ENCODE measurements around the gene SULT4A1.

SULT4A1 gene

GRCh38 chr22:43821606-43822425 is 40.5 kb downstream of the SULT4A1 start:
- no peaks in the 10 kb centered on the region for H3K79me2 ChIP-seq (ENCODE audit: low read length)
- H3K9me2 ChIP-seq (replicated peaks; ENCODE audit: insufficient read depth, low read length) = no peaks in the 10 kb centered on the region
- H3K4me3 ChIP-seq (ENCODE audit: low read length) = no peak overlapping the region
- no peaks in the 10 kb centered on the region for H3F3A ChIP-seq (ENCODE audit: insufficient read depth, low read length)
- H3K27ac ChIP-seq (ENCODE audit: low read length) = no peak overlapping the region
- no peak overlapping the region for H3K9ac ChIP-seq (ENCODE audit: low read length)
- H3K36me3 ChIP-seq (replicated peaks; ENCODE audit: insufficient read depth, low read length) = no peaks in the 10 kb centered on the region
- H3K4me2 ChIP-seq (ENCODE audit: low read depth, low read length) = no peak overlapping the region
- peaks cover 77% of the 10 kb centered on the region for H3K27me3 ChIP-seq (replicated peaks; ENCODE audit: insufficient read depth, low read length)
- H3K4me1 ChIP-seq (ENCODE audit: low read length) = no peaks in the 10 kb centered on the region
- H4K20me1 ChIP-seq (ENCODE audit: insufficient read depth, low read length) = no peaks in the 10 kb centered on the region
- no peaks in the 10 kb centered on the region for H3K9me3 ChIP-seq (replicated peaks; ENCODE audit: insufficient read depth, low read length)
- DNase-seq = no peak
- TF ChIP-seq EZH2 (optimal IDR thresholded peaks at IDR 0.05; ENCODE audit: low read depth, low read length) (no peak), EZH2phosphoT487 (IDR thresholded peaks at IDR 0.05; ENCODE audit: low read length) (no peak), CTCF (IDR thresholded peaks at IDR 0.05; ENCODE audit: low read length) (no peak)
- H2AFZ ChIP-seq (ENCODE audit: low read length) = no peak overlapping the region

- no peak for DNase-seq
- Histone ChIP-seq H3K36me3 (replicated peaks; ENCODE audit: insufficient read depth, low read length) (no peaks in the 10 kb centered on the region), H3K4me1 (ENCODE audit: low read length) (no peaks in the 10 kb centered on the region), H3K4me2 (ENCODE audit: low read depth, low read length) (no peak overlapping the region), H3F3A (ENCODE audit: insufficient read depth, low read length) (no peaks in the 10 kb centered on the region), H3K9ac (ENCODE audit: low read length) (no peak overlapping the region), H4K20me1 (ENCODE audit: insufficient read depth, low read length) (no peaks in the 10 kb centered on the region), H3K79me2 (ENCODE audit: low read length) (no peaks in the 10 kb centered on the region), H3K9me2 (replicated peaks; ENCODE audit: insufficient read depth, low read length) (no peaks in the 10 kb centered on the region), H3K4me3 (ENCODE audit: low read length) (no peak overlapping the region), H2AFZ (ENCODE audit: low read length) (no peak overlapping the region), H3K27ac (ENCODE audit: low read length) (no peak overlapping the region), H3K27me3 (replicated peaks; ENCODE audit: insufficient read depth, low read length) (peaks cover 67% of the 10 kb centered on the region), H3K9me3 (replicated peaks; ENCODE audit: insufficient read depth, low read length) (no peaks in the 10 kb centered on the region)
- no peak for TF ChIP-seq EZH2 (optimal IDR thresholded peaks at IDR 0.05; ENCODE audit: low read depth, low read length)
- TF ChIP-seq CTCF (IDR thresholded peaks at IDR 0.05; ENCODE audit: low read length) = no peak
- TF ChIP-seq EZH2phosphoT487 (IDR thresholded peaks at IDR 0.05; ENCODE audit: low read length) = no peak
Observed at GRCh38 chr22:43820651-43821305, 41.5 kb downstream of the SULT4A1 start.

- no peak overlapping the region for H3K4me3 ChIP-seq (ENCODE audit: low read length)
- H3K9me2 ChIP-seq (replicated peaks; ENCODE audit: insufficient read depth, low read length) = no peaks in the 10 kb centered on the region
- no peaks in the 10 kb centered on the region for H3K36me3 ChIP-seq (replicated peaks; ENCODE audit: insufficient read depth, low read length)
- H3K9me3 ChIP-seq (replicated peaks; ENCODE audit: insufficient read depth, low read length) = no peaks in the 10 kb centered on the region
- TF ChIP-seq CTCF (IDR thresholded peaks at IDR 0.05; ENCODE audit: low read length) = no peak
- no peak for TF ChIP-seq EZH2phosphoT487 (IDR thresholded peaks at IDR 0.05; ENCODE audit: low read length)
- TF ChIP-seq EZH2 (optimal IDR thresholded peaks at IDR 0.05; ENCODE audit: low read depth, low read length) = no peak
- no peak for DNase-seq
- H3K79me2 ChIP-seq (ENCODE audit: low read length) = no peaks in the 10 kb centered on the region
- H3K27me3 ChIP-seq (replicated peaks; ENCODE audit: insufficient read depth, low read length) = peaks cover 60% of the 10 kb centered on the region
- H4K20me1 ChIP-seq (ENCODE audit: insufficient read depth, low read length) = no peaks in the 10 kb centered on the region
- H3K4me1 ChIP-seq (ENCODE audit: low read length) = no peaks in the 10 kb centered on the region
- no peaks in the 10 kb centered on the region for H3F3A ChIP-seq (ENCODE audit: insufficient read depth, low read length)
- H3K4me2 ChIP-seq (ENCODE audit: low read depth, low read length) = no peak overlapping the region
- H3K27ac ChIP-seq (ENCODE audit: low read length) = no peak overlapping the region
- H3K9ac ChIP-seq (ENCODE audit: low read length) = no peak overlapping the region
- no peak overlapping the region for H2AFZ ChIP-seq (ENCODE audit: low read length)
Observed at GRCh38 chr22:43819931-43820640, 42.2 kb downstream of the SULT4A1 start.
